Islet precursor cell (in vitro differentiated cells): ENCODE results near the gene MT1B.
"Not testable (repeated sequence)": the region's sequence is repeated elsewhere in the genome, so short reads cannot be mapped to it uniquely, and the experiment has no call there.

Experiments used
- DNase-seq: peaks from one replicate; pipeline ENCODE4 v3.0.0-alpha.2; 2018

Gene MT1B

GRCh38 chr16:56669005-56669839, 17.5 kb downstream of the MT1B start, which contains the start of gene MT1H:
Gene MT1H (plus strand): TSS chr16:56669814. CDS start chr16:56669885, 71 bp downstream.
- DNase-seq, result no peak

GRCh38 chr16:56669840-56670619, 18.3 kb downstream of the MT1B start:
- no peak for DNase-seq

- DNase-seq, result no peak
Measured at GRCh38 chr16:56670620-56670934, 18.9 kb downstream of the MT1B start.

GRCh38 chr16:56671691-56672090, 20.0 kb downstream of the MT1B start:
- not testable (repeated sequence) for DNase-seq

DNA sequence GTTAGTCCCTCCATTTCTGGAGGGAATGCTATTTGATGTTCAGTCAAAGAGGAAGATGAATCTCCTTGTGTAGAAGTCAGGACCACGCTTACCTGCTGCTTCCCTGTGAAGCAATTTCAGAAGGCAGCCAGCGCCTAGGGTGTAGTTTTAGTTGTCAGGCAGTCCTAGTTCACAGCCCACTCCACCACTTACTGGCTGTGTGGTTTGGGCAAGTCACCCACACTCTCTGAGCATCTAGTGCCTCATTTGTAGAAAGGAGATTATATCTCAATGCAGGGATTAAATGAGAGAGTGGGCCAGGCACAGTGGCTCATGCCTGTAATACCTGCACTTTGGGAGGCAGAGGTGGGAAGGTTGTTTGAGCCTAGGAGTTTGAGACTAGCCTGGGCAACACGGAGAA, 20.5 kb downstream of the MT1B start:
- DNase-seq, result not testable (repeated sequence)

GRCh38 chr16:56672761-56673536, 21.3 kb downstream of the MT1B start:
- no peak for DNase-seq

DNA sequence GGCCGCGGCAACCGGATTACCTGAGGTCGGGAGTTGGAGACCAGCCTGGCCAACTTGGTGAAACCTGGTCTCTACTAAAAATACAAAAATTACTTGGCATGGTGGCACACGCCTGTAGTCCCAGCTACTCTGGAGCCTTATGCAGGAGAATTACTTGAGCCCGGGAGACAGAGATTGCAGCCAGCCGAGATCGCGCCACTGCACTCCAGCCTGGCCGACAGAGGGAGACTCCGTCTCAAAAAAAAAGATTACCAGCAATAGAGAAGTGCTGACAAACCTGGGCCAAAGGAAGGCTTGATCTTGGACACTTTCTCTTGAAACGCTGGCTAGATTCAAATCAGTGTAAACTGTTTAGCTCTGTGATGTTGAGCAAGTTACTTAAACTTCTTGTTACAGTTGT, 22.2 kb downstream of the MT1B start:
- peak; percentile 73 for DNase-seq

GRCh38 chr16:56674570-56674969, 22.9 kb downstream of the MT1B start:
- DNase-seq, result not testable (repeated sequence)

- DNase-seq, result no peak
Measured at GRCh38 chr16:56675685-56676210, 24.1 kb downstream of the MT1B start.

GRCh38 chr16:56677474-56677873, 25.8 kb downstream of the MT1B start:
- no peak for DNase-seq

GRCh38 chr16:56679078-56679730, 27.5 kb downstream of the MT1B start:
- DNase-seq, result no peak

DNA sequence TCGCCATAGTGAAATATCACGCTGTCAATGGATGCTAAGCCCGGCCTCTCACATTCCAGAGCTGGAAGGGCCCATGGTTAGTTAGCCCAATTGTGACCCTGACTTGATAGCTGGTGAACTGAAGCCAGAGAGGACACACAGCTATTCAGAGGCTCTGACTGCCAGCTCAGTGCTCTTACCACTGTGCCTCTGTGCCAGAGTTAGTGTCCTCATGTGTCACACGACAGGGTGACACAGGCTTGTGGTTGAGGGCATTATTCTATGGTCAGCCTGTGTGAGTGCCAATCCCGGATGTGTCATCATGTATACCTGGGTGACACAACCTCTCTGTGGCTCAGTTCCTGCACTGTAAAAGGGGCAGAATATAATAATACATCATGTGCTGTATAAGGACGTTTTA, 28.1 kb downstream of the MT1B start:
- no peak for DNase-seq

GRCh38 chr16:56681939-56682702, 30.4 kb downstream of the MT1B start, which contains the start of gene MT1X:
Gene MT1X (plus strand): TSS chr16:56682470. CDS start chr16:56682541, 71 bp downstream.
- peak; percentile 93 for DNase-seq

GRCh38 chr16:56682703-56683397, 31.2 kb downstream of the MT1B start:
- no peak for DNase-seq

- no peak for DNase-seq
Measured at GRCh38 chr16:56683424-56684172, 31.9 kb downstream of the MT1B start.

DNA sequence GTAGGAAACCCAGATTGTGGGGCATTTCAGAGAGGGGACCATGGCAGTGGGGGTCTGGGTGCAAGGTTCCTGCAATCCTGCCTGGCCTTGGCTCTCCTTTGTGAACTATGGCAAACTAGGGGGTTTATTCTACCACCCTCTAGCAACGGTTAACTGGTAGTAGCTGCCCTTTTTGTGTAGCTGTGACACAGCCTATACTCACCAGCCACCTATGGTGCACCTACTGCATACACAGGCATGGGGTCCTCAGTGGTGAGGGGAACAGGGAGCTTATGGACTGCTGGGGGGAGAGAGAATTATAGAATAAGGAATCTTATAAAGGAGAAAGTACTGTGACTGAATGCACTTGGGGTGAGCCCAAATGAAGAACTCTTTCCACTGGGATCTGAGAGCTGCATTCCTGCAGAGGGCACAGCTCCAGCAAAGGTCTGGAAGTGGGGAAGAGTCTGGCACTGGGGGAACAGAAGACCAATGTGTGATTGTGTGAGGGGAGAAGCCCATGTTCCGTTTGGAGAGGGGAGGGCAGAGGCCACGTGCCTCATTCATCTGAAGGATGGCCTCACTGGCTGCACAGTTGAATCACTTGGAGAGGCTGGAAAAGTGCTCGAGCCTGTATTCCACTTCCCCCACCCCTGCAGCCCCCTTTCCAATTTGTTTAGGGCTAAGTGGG, 32.7 kb downstream of the MT1B start:
- DNase-seq, result no peak

GRCh38 chr16:56684926-56685590, 33.4 kb downstream of the MT1B start:
- no peak for DNase-seq

GRCh38 chr16:56686758-56687157, 35.1 kb downstream of the MT1B start:
- no peak for DNase-seq

GRCh38 chr16:56688762-56689161, 37.1 kb downstream of the MT1B start:
- DNase-seq, result no peak
